GM21423 (cell line): ENCODE measurements around the gene MAD2L2.
"Not testable (repeated sequence)": the region's sequence is repeated elsewhere in the genome, so short reads cannot be mapped to it uniquely, and the experiment has no call there.

ENCODE experiments used
- ATAC-seq: cut with Tn5 transposase; IDR thresholded peaks from one replicate; pipeline ENCODE4 v1.9.1; 2021; ENCODE audit warnings: mild to moderate bottlenecking, moderate library complexity; ENCODE audit not compliant: unreplicated experiment

The MAD2L2 gene

GRCh38 chr1:11654137-11654938 is 26.6 kb downstream of the MAD2L2 start, which contains the start of the genes FBXO2 and FBXO44:
Gene FBXO2, minus strand, starts transcription at chr1:11654429. Its CDS starts 89 bp downstream, at chr1:11654340.
Gene FBXO44, plus strand, starts transcription at chr1:11654877. Its CDS starts 959 bp downstream, at chr1:11655836.
- ATAC-seq = no peak

- ATAC-seq = no peak
Observed at GRCh38 chr1:11653861-11654136, 27.1 kb downstream of the MAD2L2 start.

- no peak for ATAC-seq
Observed at GRCh38 chr1:11653101-11653860, 27.7 kb downstream of the MAD2L2 start.

GRCh38 chr1:11652203-11652780 is 28.7 kb downstream of the MAD2L2 start:
- no peak for ATAC-seq

- no peak for ATAC-seq
Observed at GRCh38 chr1:11651017-11651416, 29.9 kb downstream of the MAD2L2 start.

- ATAC-seq = no peak
Observed at GRCh38 chr1:11650331-11650991, 30.5 kb downstream of the MAD2L2 start.

- ATAC-seq = no peak
Observed at GRCh38 chr1:11649624-11650330, 31.2 kb downstream of the MAD2L2 start.

GRCh38 chr1:11649237-11649623 is 31.7 kb downstream of the MAD2L2 start:
- no peak for ATAC-seq

- ATAC-seq = no peak
Observed at GRCh38 chr1:11648732-11649158, 32.2 kb downstream of the MAD2L2 start.

GRCh38 chr1:11648039-11648438 is 32.9 kb downstream of the MAD2L2 start:
- ATAC-seq = no peak

- no peak for ATAC-seq
Observed at GRCh38 chr1:11647333-11647732, 33.6 kb downstream of the MAD2L2 start.

- ATAC-seq = no peak
Observed at GRCh38 chr1:11646317-11646716, 34.6 kb downstream of the MAD2L2 start.

GRCh38 chr1:11645670-11646265 is 35.2 kb downstream of the MAD2L2 start:
- ATAC-seq = no peak

GRCh38 chr1:11645270-11645669 is 35.7 kb downstream of the MAD2L2 start:
- ATAC-seq = no peak

- no peak for ATAC-seq
Observed at GRCh38 chr1:11643782-11644181, 37.2 kb downstream of the MAD2L2 start.

- not testable (repeated sequence) for ATAC-seq
Observed at GRCh38 chr1:11642418-11643017, 38.4 kb downstream of the MAD2L2 start.

GRCh38 chr1:11641776-11642305 is 39.1 kb downstream of the MAD2L2 start:
- ATAC-seq = no peak

GRCh38 chr1:11640944-11641343 is 40.0 kb downstream of the MAD2L2 start:
- no peak for ATAC-seq

GRCh38 chr1:11640101-11640500 is 40.8 kb downstream of the MAD2L2 start:
- ATAC-seq = no peak

- ATAC-seq = no peak
Observed at GRCh38 chr1:11639372-11639771, 41.6 kb downstream of the MAD2L2 start.
